Ectodermal cell (in vitro differentiated cells): ENCODE results near the gene CLIC4.
A peak's percentile ranks its signal among the peaks of the same experiment; 100 is the strongest.
"Not testable (repeated sequence)": the region's sequence is repeated elsewhere in the genome, so short reads cannot be mapped to it uniquely, and the experiment has no call there.

ENCODE experiments used
- H3K27ac ChIP-seq: 2 replicates; pipeline ENCODE4 v1.7.0; 2013; ENCODE audit warnings: mild to moderate bottlenecking, low read depth, low read length; ENCODE audit not compliant: insufficient read depth, poor library complexity, severe bottlenecking
- H3K27me3 ChIP-seq: 2 replicates; pipeline ENCODE4 v1.7.0; 2013; ENCODE audit warnings: mild to moderate bottlenecking, low read length; ENCODE audit not compliant: insufficient read depth, control insufficient read depth, poor library complexity, severe bottlenecking
- H3K36me3 ChIP-seq: one replicate; pipeline ENCODE4 v1.7.0; 2013; ENCODE audit warnings: low read length; ENCODE audit not compliant: control insufficient read depth, insufficient read depth
- H3K4me1 ChIP-seq: one replicate; pipeline ENCODE4 v1.7.0; 2013; ENCODE audit warnings: low read length; ENCODE audit not compliant: control insufficient read depth, insufficient read depth
- H3K4me3 ChIP-seq: 2 replicates; pipeline ENCODE4 v1.7.0; 2013; ENCODE audit warnings: low read depth, low read length, control low read depth; ENCODE audit not compliant: insufficient read depth
- H3K9me3 ChIP-seq: 2 replicates; pipeline ENCODE4 v1.7.0; 2013; ENCODE audit warnings: mild to moderate bottlenecking, low read length, moderate library complexity; ENCODE audit not compliant: control insufficient read depth
- WGBS, 2 experiments: methylation state at CpG; one replicate each; pipeline ENCODE4 v1.1.7; 2013; ENCODE audit warnings: missing lambda C conversion rate in 2 of 2; 5-methylcytosine and 5-hydroxymethylcytosine counted together

CLIC4 gene

DNA sequence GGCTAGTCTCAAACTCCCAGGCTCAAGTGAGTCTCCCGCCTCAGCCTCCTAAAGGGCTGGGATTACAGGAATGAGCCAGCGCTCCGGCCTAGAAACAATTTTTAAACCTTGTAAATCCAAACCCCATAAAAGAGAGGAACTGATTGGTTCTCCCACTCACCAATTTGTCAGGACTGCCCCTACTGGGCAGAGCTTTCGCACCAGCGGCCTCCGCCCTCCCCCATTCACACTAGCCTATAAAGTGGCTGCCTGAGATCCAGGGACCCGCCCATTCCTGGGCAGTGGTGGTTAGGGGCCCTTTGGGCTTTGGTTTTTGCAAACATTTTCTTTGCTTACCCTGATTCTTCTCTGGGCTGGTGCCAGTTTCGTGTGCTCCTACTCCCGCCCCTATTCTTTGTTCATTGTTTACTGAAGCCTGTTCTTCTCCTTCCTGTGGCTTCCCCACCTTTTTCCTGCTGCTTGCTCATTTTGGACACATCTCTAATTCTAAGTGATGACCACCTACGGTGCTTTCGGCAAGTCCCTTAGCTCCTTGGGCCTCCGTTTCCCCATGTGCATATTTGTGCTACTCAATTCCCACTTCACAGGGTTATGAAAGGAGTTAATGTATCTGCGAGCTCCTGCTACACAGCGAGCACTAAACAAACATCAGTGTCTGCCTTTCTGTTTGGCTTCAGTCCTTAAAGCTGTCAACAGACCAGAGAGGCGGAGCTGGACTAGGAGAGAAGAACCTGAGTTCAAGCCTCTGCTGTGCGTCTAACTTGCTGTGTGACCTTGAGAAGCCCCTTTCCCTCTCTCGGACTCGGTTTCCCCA, 39.8 kb upstream of the CLIC4 start:
- no peaks in the 10 kb centered on the region for H3K36me3 ChIP-seq
- H3K4me3 ChIP-seq, result no peak overlapping the region
- peaks cover 7% of the 10 kb centered on the region for H3K4me1 ChIP-seq
- H3K27me3 ChIP-seq, result no peaks in the 10 kb centered on the region
- H3K9me3 ChIP-seq, result no peaks in the 10 kb centered on the region
- H3K27ac ChIP-seq, result peak overlapping the region; percentile 73
- WGBS, 2 experiments, result 43 to 48% methylated on average over 18 of the region's 18 CpGs

DNA sequence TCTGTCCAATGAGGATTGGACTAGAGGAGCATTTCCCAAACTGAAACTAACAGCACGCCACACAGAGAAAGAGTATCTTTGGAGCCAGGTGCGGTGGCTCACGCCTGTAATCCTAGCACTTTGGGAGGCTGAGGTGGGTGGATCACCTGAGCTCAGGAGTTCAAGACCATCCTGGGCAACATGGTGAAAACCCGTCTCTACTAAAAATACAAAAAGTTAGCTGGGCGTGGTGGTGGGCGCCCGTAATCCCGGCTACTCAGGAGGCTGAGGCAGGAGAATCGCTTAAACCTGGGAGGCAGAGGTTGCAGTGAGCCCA, 39.2 kb upstream of the CLIC4 start:
- not testable (repeated sequence) for H3K4me1 ChIP-seq, H3K27ac ChIP-seq, H3K27me3 ChIP-seq, H3K36me3 ChIP-seq, H3K4me3 ChIP-seq, H3K9me3 ChIP-seq
- 95% methylated on average over 9 of the region's 9 CpGs for WGBS, 2 experiments

GRCh38 chr1:24707687-24708086, 37.6 kb upstream of the CLIC4 start:
- WGBS, 2 experiments, result 86 to 92% methylated on average over 3 of the region's 4 CpGs
- Histone ChIP-seq H3K36me3 (no peaks in the 10 kb centered on the region), H3K4me1 (peaks cover 7% of the 10 kb centered on the region), H3K4me3 (no peak overlapping the region), H3K9me3 (no peaks in the 10 kb centered on the region), H3K27me3 (no peaks in the 10 kb centered on the region), H3K27ac (no peak overlapping the region)

DNA sequence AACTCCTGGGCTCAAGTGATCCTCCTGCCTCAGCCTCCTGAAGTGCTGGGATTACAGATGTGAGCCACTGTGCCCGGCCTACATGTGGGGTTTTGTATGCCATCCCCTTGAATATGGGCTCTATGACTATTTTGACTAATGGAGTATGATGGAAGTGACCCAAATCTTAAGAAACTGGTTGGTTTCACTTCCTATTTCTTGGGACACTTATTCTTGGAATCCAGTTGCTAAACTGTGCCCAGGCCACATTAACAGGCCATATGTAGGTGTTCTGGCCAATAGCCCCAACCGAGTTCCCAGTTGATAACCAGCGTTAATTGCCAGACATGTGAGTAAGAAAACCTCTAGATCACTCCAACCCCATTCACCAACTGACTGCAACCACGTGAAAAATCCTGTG, 36.3 kb upstream of the CLIC4 start:
- Histone ChIP-seq H3K4me3 (no peak overlapping the region), H3K27ac (no peak overlapping the region)
- WGBS, 2 experiments, result 89 to 91% methylated on average over 3 to 4 of the region's 4 CpGs

GRCh38 chr1:24709791-24710441, 35.3 kb upstream of the CLIC4 start:
- no peaks in the 10 kb centered on the region for H3K36me3 ChIP-seq
- no peak overlapping the region for H3K27ac ChIP-seq
- peaks cover 7% of the 10 kb centered on the region for H3K4me1 ChIP-seq
- H3K27me3 ChIP-seq, result no peaks in the 10 kb centered on the region
- H3K4me3 ChIP-seq, result no peak overlapping the region
- no peaks in the 10 kb centered on the region for H3K9me3 ChIP-seq
- WGBS, 2 experiments, result 88 to 92% methylated on average over 5 of the region's 5 CpGs

More for the DNA sequence above, 36.3 kb upstream of the CLIC4 start:
- no peaks in the 10 kb centered on the region for H3K27me3 ChIP-seq
- H3K9me3 ChIP-seq, result no peaks in the 10 kb centered on the region
- no peaks in the 10 kb centered on the region for H3K36me3 ChIP-seq
- peaks cover 7% of the 10 kb centered on the region for H3K4me1 ChIP-seq

GRCh38 chr1:24711329-24711728, 33.9 kb upstream of the CLIC4 start:
- Histone ChIP-seq H3K4me1 (no peaks in the 10 kb centered on the region), H3K36me3 (no peaks in the 10 kb centered on the region), H3K27ac (no peak overlapping the region), H3K27me3 (no peaks in the 10 kb centered on the region), H3K9me3 (no peaks in the 10 kb centered on the region), H3K4me3 (no peak overlapping the region)
- WGBS, 2 experiments, result 87 to 92% methylated on average over 3 to 4 of the region's 4 CpGs

DNA sequence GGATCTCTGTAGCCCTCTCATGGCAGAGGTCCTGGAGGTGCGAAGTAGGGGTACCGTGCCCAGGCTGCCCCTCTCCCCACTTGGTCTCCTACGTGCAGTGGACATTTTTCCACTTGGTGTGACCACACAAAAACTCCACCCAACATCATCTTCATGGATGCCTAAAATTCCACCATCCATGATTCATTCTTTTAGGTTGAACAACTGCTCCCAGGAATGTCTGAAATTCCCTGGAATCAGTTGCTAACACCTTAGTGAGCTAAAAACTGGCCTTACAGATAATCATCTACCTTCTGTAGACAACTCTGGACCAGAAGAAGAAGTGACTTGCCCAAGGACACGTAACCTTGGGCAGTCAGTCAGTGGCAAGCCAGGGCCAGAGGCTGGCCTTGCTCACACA, 32.1 kb upstream of the CLIC4 start:
- Histone ChIP-seq H3K4me3 (no peak overlapping the region), H3K9me3 (no peaks in the 10 kb centered on the region), H3K27me3 (no peaks in the 10 kb centered on the region), H3K4me1 (no peaks in the 10 kb centered on the region), H3K36me3 (no peaks in the 10 kb centered on the region), H3K27ac (no peak overlapping the region)
- WGBS, 2 experiments, result 92 to 96% methylated on average over 4 of the region's 4 CpGs

DNA sequence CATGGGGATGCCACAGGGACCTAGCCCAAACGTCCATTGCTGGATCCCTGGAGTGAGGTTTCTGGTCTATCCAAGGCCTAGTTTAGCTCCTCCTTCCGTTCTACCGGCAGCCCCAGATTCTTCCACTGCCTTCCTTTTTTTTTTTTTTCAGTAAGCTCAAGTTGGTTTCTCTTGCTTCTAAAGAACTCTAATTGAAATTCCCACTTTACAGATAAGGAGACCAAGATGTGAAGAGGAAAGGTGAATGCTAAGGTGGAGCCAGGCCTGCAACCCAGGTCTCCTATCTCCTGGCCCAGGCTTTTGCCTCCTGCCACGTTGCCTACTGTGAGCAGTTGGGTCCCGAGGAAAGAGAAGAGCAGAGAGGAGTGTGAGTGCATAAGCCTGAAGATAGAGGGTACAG, 31.5 kb upstream of the CLIC4 start:
- no peak overlapping the region for H3K4me3 ChIP-seq
- H3K27me3 ChIP-seq, result no peaks in the 10 kb centered on the region
- no peaks in the 10 kb centered on the region for H3K36me3 ChIP-seq
- H3K4me1 ChIP-seq, result no peaks in the 10 kb centered on the region
- WGBS, 2 experiments, result 74 to 81% methylated on average over 5 of the region's 5 CpGs
- H3K27ac ChIP-seq, result no peak overlapping the region
- H3K9me3 ChIP-seq, result no peaks in the 10 kb centered on the region

DNA sequence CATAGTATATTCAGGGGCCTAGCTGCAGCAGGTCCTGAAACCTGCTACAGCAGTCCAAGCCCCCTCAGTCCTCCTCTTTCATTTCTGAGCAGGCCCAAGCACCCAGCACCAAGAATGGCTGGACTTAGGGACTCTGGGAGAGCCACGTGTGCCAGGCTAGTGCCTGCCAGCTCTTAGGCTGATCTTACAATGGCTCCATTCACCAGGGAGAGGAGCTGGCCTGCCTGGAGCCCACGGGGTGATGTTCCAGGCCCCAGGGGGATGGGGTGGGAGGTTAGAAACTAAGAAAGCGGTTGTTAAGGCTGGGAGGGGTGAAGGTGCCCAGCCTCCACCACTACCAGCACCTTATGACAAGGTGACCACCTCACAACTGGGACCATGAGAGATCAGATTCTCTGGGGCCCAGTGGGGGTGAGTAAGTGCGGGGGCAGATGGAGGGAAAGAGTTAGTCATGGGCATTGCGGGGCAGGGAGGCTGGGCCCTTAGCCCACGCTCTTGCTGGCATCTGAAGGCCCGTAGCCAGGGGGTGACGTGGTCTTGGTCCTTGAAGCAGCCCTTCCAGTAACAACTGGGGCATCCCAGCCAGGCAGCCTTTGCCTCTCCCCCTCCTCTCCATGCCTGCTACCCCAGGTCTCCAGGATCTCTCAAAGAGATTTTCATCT, 30.3 kb upstream of the CLIC4 start:
- H3K27me3 ChIP-seq, result no peaks in the 10 kb centered on the region
- H3K9me3 ChIP-seq, result no peaks in the 10 kb centered on the region
- WGBS, 2 experiments, result 92% methylated on average over 8 of the region's 8 CpGs

GRCh38 chr1:24715658-24716057, 29.6 kb upstream of the CLIC4 start:
- WGBS, 2 experiments, result 91 to 93% methylated on average over 7 of the region's 7 CpGs
- H3K36me3 ChIP-seq, result no peaks in the 10 kb centered on the region
- no peak overlapping the region for H3K4me3 ChIP-seq
- no peaks in the 10 kb centered on the region for H3K9me3 ChIP-seq
- no peaks in the 10 kb centered on the region for H3K27me3 ChIP-seq
- no peaks in the 10 kb centered on the region for H3K4me1 ChIP-seq
- no peak overlapping the region for H3K27ac ChIP-seq

More for the DNA sequence above, 30.3 kb upstream of the CLIC4 start:
- Histone ChIP-seq H3K4me3 (no peak overlapping the region), H3K27ac (no peak overlapping the region), H3K36me3 (no peaks in the 10 kb centered on the region), H3K4me1 (no peaks in the 10 kb centered on the region)
